AG04449 (cell line): Measurements from ENCODE around the gene PSMD9.
"Not testable (repeated sequence)": the region's sequence is repeated elsewhere in the genome, so short reads cannot be mapped to it uniquely, and the experiment has no call there.

Experiments
- CTCF ChIA-PET: fragments of 350-600 bp; formaldehyde crosslinking; extraction: SDS; loops from one replicate; lab custom pipeline; 2021; ENCODE audit warnings: antibody characterized with exemption; lab: Yijun Ruan, JAX
- POLR2A ChIA-PET: fragments of 400-600, 350-600 bp; formaldehyde crosslinking; extraction: SDS; loops from one replicate; lab custom pipeline; 2020; ENCODE audit warnings: antibody characterized with exemption, inconsistent platforms; lab: Yijun Ruan, JAX
- DNase-seq: peaks from one replicate; pipeline ENCODE4 v3.0.0-alpha.2; 2010; ENCODE audit warnings: low read depth, low spot score
- H3K4me3 ChIP-seq: 2 replicates; pipeline ENCODE4 v1.5.1; 2011; ENCODE audit warnings: low read depth, mild to moderate bottlenecking, control low read depth, low read length
- CTCF ChIP-seq: IDR thresholded peaks from one replicate; pipeline ENCODE4 v1.5.1; 2011; ENCODE audit warnings: mild to moderate bottlenecking, moderate library complexity, low read length, control low read depth, inconsistent platforms; ENCODE audit not compliant: insufficient read depth; ENCODE audit errors: missing control alignments

PSMD9 gene

GRCh38 chr12:121889274-121889624 lies 659 bp downstream of the PSMD9 start:
- no peak for TF ChIP-seq CTCF
- POLR2A ChIA-PET, result interaction anchor here (0.5 to 2.7 kb wide), 5 partner anchors 50 to 171 kb away, joined by 3 to 12 read pairs (median 8); partner anchors contain the start of gene RHOF
- peak overlapping the region; percentile 99 for H3K4me3 ChIP-seq
- no peak for DNase-seq
- CTCF ChIA-PET, result interaction anchor here (0.6 to 11.5 kb wide), 25 partner anchors 9 to 190 kb away, joined by 3 to 230 read pairs (median 4); partner anchors contain the start of genes CFAP251 and RHOF

GRCh38 chr12:121889661-121890060 lies 1.1 kb downstream of the PSMD9 start:
- ChIA-PET POLR2A (interaction anchor here (0.5 to 2.7 kb wide), 3 partner anchors 87 to 171 kb away, joined by 3 to 12 read pairs (median 8); no protein-coding TSS in a partner anchor), CTCF (interaction anchor here (0.6 to 11.5 kb wide), 21 partner anchors 8 to 186 kb away, joined by 3 to 230 read pairs (median 4); partner anchors contain the start of genes CFAP251 and RHOF)
- H3K4me3 ChIP-seq, result peak overlapping the region; percentile 99
- DNase-seq, result not testable (repeated sequence)

- TF ChIP-seq CTCF, result no peak
- DNase-seq, result no peak
These were observed 4.3 kb downstream of the PSMD9 start for GRCh38 chr12:121892673-121893561.

GRCh38 chr12:121893961-121894460 lies 5.4 kb downstream of the PSMD9 start:
- POLR2A ChIA-PET, result interaction anchor here (0.6 to 0.9 kb wide), 4 partner anchors 34 to 100 kb away, joined by 3 to 4 read pairs (median 3); no protein-coding TSS in a partner anchor
- CTCF ChIA-PET, result interaction anchor here (0.8 to 11.5 kb wide), 9 partner anchors 8 to 187 kb away, joined by 3 to 230 read pairs (median 5); partner anchors contain the start of gene RHOF
- no peak for DNase-seq
- no peak for TF ChIP-seq CTCF
- H3K4me3 ChIP-seq, result no peak overlapping the region

More at GRCh38 chr12:121892673-121893561, 4.3 kb downstream of the PSMD9 start:
- ChIA-PET CTCF (interaction anchor here (0.7 to 11.5 kb wide), 11 partner anchors 10 to 189 kb away, joined by 3 to 230 read pairs (median 5); partner anchors contain the start of gene RHOF), POLR2A (interaction anchor here (0.8 kb wide), 2 partner anchors 35 to 98 kb away, joined by 3 read pairs; no protein-coding TSS in a partner anchor)
- no peak overlapping the region for H3K4me3 ChIP-seq

GRCh38 chr12:121894633-121895032 lies 6.0 kb downstream of the PSMD9 start:
- DNase-seq, result no peak
- CTCF ChIA-PET, result interaction anchor here (0.8 to 11.5 kb wide), 3 partner anchors 24 to 99 kb away, joined by 3 to 230 read pairs (median 3); partner anchors contain the start of genes CFAP251 and RHOF
- no peak overlapping the region for H3K4me3 ChIP-seq
- POLR2A ChIA-PET, result interaction anchor here (0.6 kb wide), 2 partner anchors 12 to 97 kb away, joined by 3 read pairs; no protein-coding TSS in a partner anchor
- TF ChIP-seq CTCF, result peak; percentile 22

GRCh38 chr12:121898287-121898686 lies 9.7 kb downstream of the PSMD9 start:
- POLR2A ChIA-PET, result no interaction called here
- H3K4me3 ChIP-seq, result no peak overlapping the region
- no peak for TF ChIP-seq CTCF
- CTCF ChIA-PET, result interaction anchor here (1.1 to 11.5 kb wide), 5 partner anchors 9 to 103 kb away, joined by 3 to 230 read pairs (median 5); partner anchors contain the start of genes CFAP251 and RHOF
- DNase-seq, result no peak
